Myocyte (in vitro differentiated cells): ENCODE measurements around the gene GNL1. TPM values are rescaled to one million over a fixed set of nuclear protein-coding genes. Genes with fewer than 3 reads are reported as not detected.
"Not testable (repeated sequence)": the region's sequence is repeated elsewhere in the genome, so short reads cannot be mapped to it uniquely, and the experiment has no call there.

Source experiments
- DNase-seq: peaks from one replicate; pipeline ENCODE4 v3.0.0-alpha.2; 2012; ENCODE audit warnings: low read depth
- total RNA-seq: library from RNA; depleted of rRNA; stranded (reverse); fragments of >200 nt; gene quantifications from 2 replicates; pipeline ENCODE4 v1.2.3, GENCODE V29; 2014

Gene GNL1
- total RNA-seq, 1 donor from 2014 or later, result 22.3 TPM

- DNase-seq, result no peak
Observed at GRCh38 chr6:30533460-30534294, 22.6 kb downstream of the GNL1 start.

- no peak for DNase-seq
Observed at GRCh38 chr6:30530014-30530413, 26.3 kb downstream of the GNL1 start.

GRCh38 chr6:30529349-30529875 is 26.9 kb downstream of the GNL1 start:
- not testable (repeated sequence) for DNase-seq

GRCh38 chr6:30526444-30526843 is 29.8 kb downstream of the GNL1 start:
- DNase-seq, result not testable (repeated sequence)

- not testable (repeated sequence) for DNase-seq
Observed at GRCh38 chr6:30521952-30522351, 34.3 kb downstream of the GNL1 start.

GRCh38 chr6:30521082-30521481 is 35.2 kb downstream of the GNL1 start:
- DNase-seq, result not testable (repeated sequence)

- DNase-seq, result no peak
Observed at GRCh38 chr6:30520522-30520921, 35.8 kb downstream of the GNL1 start.

- not testable (repeated sequence) for DNase-seq
Observed at GRCh38 chr6:30518505-30519145, 37.7 kb downstream of the GNL1 start.

- not testable (repeated sequence) for DNase-seq
Observed at GRCh38 chr6:30517767-30518504, 38.4 kb downstream of the GNL1 start.

- DNase-seq, result not testable (repeated sequence)
Observed at GRCh38 chr6:30516754-30517076, 39.6 kb downstream of the GNL1 start.

GRCh38 chr6:30515944-30516753 is 40.1 kb downstream of the GNL1 start:
- DNase-seq, result peak; percentile 92

- no peak for DNase-seq
Observed at GRCh38 chr6:30515106-30515505, 41.2 kb downstream of the GNL1 start.

- no peak for DNase-seq
Observed at GRCh38 chr6:30513451-30513850, 42.8 kb downstream of the GNL1 start.

GRCh38 chr6:30511169-30511546 is 45.1 kb downstream of the GNL1 start:
- DNase-seq, result no peak

GRCh38 chr6:30510419-30511168 is 45.7 kb downstream of the GNL1 start:
- no peak for DNase-seq

GRCh38 chr6:30508890-30509736 is 47.2 kb downstream of the GNL1 start:
- peak; percentile 15 for DNase-seq

GRCh38 chr6:30507849-30508827 is 48.2 kb downstream of the GNL1 start:
- DNase-seq, result no peak
